GM12892 (cell line): Measurements from ENCODE around the gene GTPBP8.

ENCODE experiments used
- POLR2A ChIP-seq: IDR thresholded peaks from 2 replicates; pipeline ENCODE4 v1.6.1; 2011; ENCODE audit warnings: low read depth, low read length, control low read depth
- TAF1 ChIP-seq: IDR thresholded peaks from 2 replicates; pipeline ENCODE4 v1.6.1; 2011; ENCODE audit warnings: low read depth, mild to moderate bottlenecking, control low read depth, low read length, borderline replicate concordance

DNA sequence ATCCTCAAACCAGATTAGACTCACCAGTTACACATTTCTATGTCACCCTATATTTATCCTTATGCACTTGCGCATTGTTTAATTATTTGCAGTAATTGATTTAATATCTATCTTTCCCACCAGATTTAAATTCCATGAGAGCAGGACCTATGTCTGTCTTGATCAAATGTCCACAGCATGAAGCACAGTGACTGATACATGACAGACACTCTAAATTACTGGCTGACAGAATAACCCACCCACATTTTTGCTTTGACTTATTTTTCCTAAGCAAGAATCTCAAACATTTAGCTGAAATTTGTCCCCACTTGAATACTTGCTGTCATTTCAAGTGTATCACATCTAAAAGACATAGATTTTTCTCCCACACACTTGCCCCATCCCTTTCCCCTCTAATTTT, 23.4 kb upstream of the GTPBP8 start:
- TF ChIP-seq POLR2A (no peak), TAF1 (no peak)
